ENCODE results near the gene IGFBP5. TPM values are rescaled to one million over a fixed set of nuclear protein-coding genes. Genes with fewer than 3 reads are reported as not detected.

Gene IGFBP5
- total RNA-seq, 1 experiment from 2014 or later, result 20.5 TPM

GRCh38 chr2:216687111-216687510 lies 8.2 kb downstream of the IGFBP5 start:
- H3K9me3 ChIP-seq (replicated peaks), result no peaks in the 10 kb centered on the region
- no peak overlapping the region for H3K27ac ChIP-seq
- no peak overlapping the region for H3K4me3 ChIP-seq
- no peaks in the 10 kb centered on the region for H3K36me3 ChIP-seq
- peaks cover 32% of the 10 kb centered on the region for H3K4me1 ChIP-seq
- no peaks in the 10 kb centered on the region for H3K27me3 ChIP-seq
- DNase-seq, result no peak

DNA sequence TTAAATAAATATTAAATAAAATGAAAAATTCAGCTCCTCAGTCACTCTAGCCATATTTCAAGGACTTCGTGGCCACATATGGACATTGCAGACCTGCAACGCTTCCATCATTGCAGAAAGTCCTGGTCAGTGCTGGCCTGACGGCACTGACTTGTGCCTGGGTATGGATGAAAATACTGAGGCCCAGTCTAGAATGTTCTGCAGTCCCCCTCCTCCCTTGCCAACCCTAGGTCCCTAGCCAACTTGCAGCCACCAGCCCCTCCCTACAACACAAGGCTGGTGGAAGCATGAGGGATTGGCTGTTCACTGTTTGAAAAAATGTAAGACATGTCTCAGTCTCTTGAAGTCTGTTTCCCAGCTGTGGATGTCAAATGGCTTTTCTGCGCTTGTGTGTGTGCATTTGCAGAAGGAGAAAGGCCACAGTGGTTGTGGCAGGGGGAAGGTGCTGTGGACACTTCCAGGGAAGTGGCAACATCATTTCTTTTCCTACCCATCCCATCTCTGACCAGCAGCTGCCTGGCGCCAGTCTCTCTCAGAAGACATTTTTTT lies 9.9 kb downstream of the IGFBP5 start:
- Histone ChIP-seq H3K4me1 (peaks cover 46% of the 10 kb centered on the region), H3K36me3 (no peaks in the 10 kb centered on the region)

GRCh38 chr2:216683846-216684245 lies 11.5 kb downstream of the IGFBP5 start:
- peaks cover 42% of the 10 kb centered on the region for H3K4me1 ChIP-seq
- H3K9me3 ChIP-seq (replicated peaks), result no peaks in the 10 kb centered on the region
- H3K27me3 ChIP-seq, result no peaks in the 10 kb centered on the region
- H3K4me3 ChIP-seq, result no peak overlapping the region
- DNase-seq, result no peak
- H3K36me3 ChIP-seq, result no peaks in the 10 kb centered on the region
- H3K27ac ChIP-seq, result no peak overlapping the region

More for the DNA sequence above, 9.9 kb downstream of the IGFBP5 start:
- no peaks in the 10 kb centered on the region for H3K27me3 ChIP-seq
- no peaks in the 10 kb centered on the region for H3K9me3 ChIP-seq (replicated peaks)
- H3K4me3 ChIP-seq, result no peak overlapping the region
- H3K27ac ChIP-seq, result no peak overlapping the region
- no peak for DNase-seq

DNA sequence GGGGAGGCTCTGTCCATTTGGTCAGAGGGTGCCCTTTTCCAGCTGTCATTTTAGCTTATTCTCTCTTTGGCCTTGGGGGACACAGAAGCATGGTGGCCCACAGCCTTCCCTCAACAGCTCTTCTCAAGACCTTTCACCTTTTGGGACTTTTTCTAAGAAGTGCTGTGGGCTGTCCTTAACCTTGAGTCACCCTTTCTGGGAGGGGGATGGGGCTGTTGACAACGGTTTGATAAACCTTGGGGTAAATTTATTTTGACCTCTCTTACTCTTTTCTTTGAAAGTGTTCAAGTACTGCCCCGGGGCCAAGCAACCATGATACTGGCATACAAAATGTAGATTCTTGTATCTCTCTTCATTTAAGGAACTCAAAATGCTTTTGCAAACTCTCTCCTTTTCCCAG lies 13.7 kb downstream of the IGFBP5 start:
- Histone ChIP-seq H3K27ac (no peak overlapping the region; the same call in 1 of the 2 replicates), H3K4me1 (peaks cover 33% of the 10 kb centered on the region), H3K36me3 (no peaks in the 10 kb centered on the region), H3K9me3 (replicated peaks) (no peaks in the 10 kb centered on the region), H3K4me3 (no peak overlapping the region), H3K27me3 (no peaks in the 10 kb centered on the region)
- DNase-seq, result no peak

- H3K4me1 ChIP-seq, result peaks cover 33% of the 10 kb centered on the region
Measured at GRCh38 chr2:216680951-216681629, 14.3 kb downstream of the IGFBP5 start.

GRCh38 chr2:216679658-216680024 lies 15.7 kb downstream of the IGFBP5 start:
- Histone ChIP-seq H3K27me3 (no peaks in the 10 kb centered on the region), H3K27ac (no peak overlapping the region), H3K9me3 (replicated peaks) (no peaks in the 10 kb centered on the region), H3K4me3 (no peak overlapping the region), H3K36me3 (no peaks in the 10 kb centered on the region), H3K4me1 (peaks cover 33% of the 10 kb centered on the region)
- DNase-seq, result peak; percentile 61 to 70

More at GRCh38 chr2:216680951-216681629, 14.3 kb downstream of the IGFBP5 start:
- Histone ChIP-seq H3K4me3 (no peak overlapping the region), H3K9me3 (replicated peaks) (no peaks in the 10 kb centered on the region), H3K27me3 (no peaks in the 10 kb centered on the region), H3K27ac (no peak overlapping the region), H3K36me3 (no peaks in the 10 kb centered on the region)
- DNase-seq, result no peak

- Histone ChIP-seq H3K27me3 (no peaks in the 10 kb centered on the region), H3K27ac (no peak overlapping the region), H3K4me3 (no peak overlapping the region), H3K36me3 (no peaks in the 10 kb centered on the region), H3K4me1 (peaks cover 31% of the 10 kb centered on the region), H3K9me3 (replicated peaks) (no peaks in the 10 kb centered on the region)
- no peak for DNase-seq
Measured at GRCh38 chr2:216678813-216679657, 16.3 kb downstream of the IGFBP5 start.

DNA sequence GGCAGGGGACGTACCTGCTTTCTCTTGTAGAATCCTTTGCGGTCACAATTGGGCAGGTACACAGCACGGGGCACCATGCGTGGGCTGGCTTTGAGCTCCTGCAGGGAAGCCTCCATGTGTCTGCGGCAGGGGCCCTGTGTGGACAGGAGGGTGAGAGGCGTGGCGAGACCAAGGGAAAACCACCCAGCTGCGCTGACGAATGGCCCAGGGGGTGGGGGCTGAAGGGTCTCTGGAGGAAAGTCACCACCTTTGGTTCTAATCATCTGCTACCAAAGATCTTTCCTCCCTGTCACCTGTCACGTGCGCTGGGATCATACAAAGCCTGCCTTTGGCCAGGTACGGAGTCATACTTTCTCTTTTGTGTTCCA lies 17.3 kb downstream of the IGFBP5 start:
- H3K27ac ChIP-seq, result no peak overlapping the region
- DNase-seq, result no peak
- no peaks in the 10 kb centered on the region for H3K36me3 ChIP-seq
- no peak overlapping the region for H3K4me3 ChIP-seq
- H3K4me1 ChIP-seq, result peaks cover 31% of the 10 kb centered on the region
- H3K9me3 ChIP-seq (replicated peaks), result no peaks in the 10 kb centered on the region
- H3K27me3 ChIP-seq, result no peaks in the 10 kb centered on the region

DNA sequence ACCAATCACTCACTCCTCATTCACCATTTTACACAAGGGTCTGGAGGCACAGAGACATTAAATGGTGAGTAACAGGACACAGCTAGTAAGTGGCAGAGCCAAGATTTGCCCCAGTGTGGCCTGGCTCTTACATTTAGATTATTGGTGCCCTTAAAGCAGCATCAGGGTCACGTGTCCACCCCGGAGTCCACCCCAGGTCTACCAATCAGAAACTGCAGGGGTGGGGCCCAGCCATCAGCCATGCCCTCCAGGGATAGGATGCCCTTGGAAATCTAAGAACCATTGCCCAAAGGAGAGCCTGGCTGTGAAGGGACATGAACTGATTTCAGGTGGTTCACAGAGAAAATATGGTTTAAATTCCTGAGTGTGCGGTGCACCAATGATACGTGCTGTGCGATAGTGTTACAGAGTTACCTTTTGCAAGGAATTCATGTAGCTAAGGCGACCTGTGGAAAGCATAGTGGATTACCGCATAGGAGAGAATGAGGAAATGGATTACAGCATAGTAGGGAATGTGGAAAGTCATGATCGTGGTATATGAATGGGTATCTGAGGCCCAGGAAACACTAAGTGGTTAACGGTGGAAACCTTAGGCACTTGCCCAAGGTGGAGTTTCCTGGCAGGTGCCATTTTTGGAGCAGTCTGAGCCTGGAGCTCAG lies 17.8 kb downstream of the IGFBP5 start:
- no peak overlapping the region for H3K27ac ChIP-seq
- peaks cover 29% of the 10 kb centered on the region for H3K4me1 ChIP-seq
- H3K9me3 ChIP-seq (replicated peaks), result no peaks in the 10 kb centered on the region
- no peaks in the 10 kb centered on the region for H3K36me3 ChIP-seq
- no peak for DNase-seq
- no peak overlapping the region for H3K4me3 ChIP-seq
- no peaks in the 10 kb centered on the region for H3K27me3 ChIP-seq

GRCh38 chr2:216676630-216677029 lies 18.7 kb downstream of the IGFBP5 start:
- H3K36me3 ChIP-seq, result no peaks in the 10 kb centered on the region
- no peak overlapping the region for H3K27ac ChIP-seq
- DNase-seq, result no peak
- peaks cover 21% of the 10 kb centered on the region for H3K4me1 ChIP-seq
- no peak overlapping the region for H3K4me3 ChIP-seq
- H3K9me3 ChIP-seq (replicated peaks), result no peaks in the 10 kb centered on the region
- H3K27me3 ChIP-seq, result no peaks in the 10 kb centered on the region

GRCh38 chr2:216674376-216674775 lies 21.0 kb downstream of the IGFBP5 start:
- H3K27ac ChIP-seq, result no peak overlapping the region

DNA sequence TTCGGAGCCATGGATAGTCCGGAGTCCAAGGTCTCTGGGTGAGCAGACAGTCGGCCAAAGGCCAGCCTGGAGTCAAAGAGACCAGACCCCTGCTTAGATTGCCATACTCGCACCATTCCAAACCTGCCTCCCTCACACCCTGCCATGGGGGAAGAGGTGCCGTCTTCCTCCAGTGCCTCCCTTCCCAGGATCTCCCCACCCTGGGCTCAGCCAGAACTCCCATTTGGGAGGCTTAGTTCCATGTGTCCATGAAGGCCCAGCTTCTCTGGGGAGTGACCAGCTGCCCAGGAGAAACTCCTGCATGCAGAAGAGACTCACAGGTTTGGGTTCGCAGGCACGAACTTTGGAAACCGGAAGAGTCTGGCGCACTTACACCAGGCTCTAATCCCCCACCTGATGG lies 21.7 kb downstream of the IGFBP5 start:
- Histone ChIP-seq H3K4me1 (no peaks in the 10 kb centered on the region), H3K27ac (no peak overlapping the region), H3K4me3 (no peak overlapping the region), H3K9me3 (replicated peaks) (no peaks in the 10 kb centered on the region), H3K27me3 (no peaks in the 10 kb centered on the region), H3K36me3 (no peaks in the 10 kb centered on the region)
- no peak for DNase-seq

More at GRCh38 chr2:216674376-216674775, 21.0 kb downstream of the IGFBP5 start:
- Histone ChIP-seq H3K4me1 (peaks cover 2% of the 10 kb centered on the region), H3K9me3 (replicated peaks) (no peaks in the 10 kb centered on the region), H3K27me3 (no peaks in the 10 kb centered on the region), H3K36me3 (no peaks in the 10 kb centered on the region), H3K4me3 (no peak overlapping the region)
- no peak for DNase-seq

DNA sequence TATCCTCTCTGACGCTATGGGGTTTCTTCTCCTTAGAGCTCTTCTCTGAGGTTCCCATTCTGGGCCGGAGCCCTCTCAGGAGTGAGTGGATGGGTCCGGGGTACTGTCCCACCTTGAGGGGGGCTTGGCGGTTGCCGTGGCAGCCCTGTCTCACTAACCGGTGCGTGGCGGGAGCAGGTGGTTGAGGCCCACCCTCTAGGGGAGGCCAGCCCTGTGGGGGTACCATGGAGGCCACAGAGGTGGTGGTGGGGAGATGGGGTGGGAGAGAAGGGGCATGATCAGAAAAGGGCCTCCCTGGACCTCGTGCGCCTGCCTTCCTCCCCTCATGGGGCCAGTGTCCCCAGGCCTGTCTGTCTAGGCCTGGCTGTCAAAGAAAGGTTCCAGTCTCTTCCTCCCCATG lies 22.3 kb downstream of the IGFBP5 start:
- DNase-seq, result no peak
- no peaks in the 10 kb centered on the region for H3K27me3 ChIP-seq
- no peaks in the 10 kb centered on the region for H3K4me1 ChIP-seq
- no peaks in the 10 kb centered on the region for H3K36me3 ChIP-seq
- no peaks in the 10 kb centered on the region for H3K9me3 ChIP-seq (replicated peaks)
- no peak overlapping the region for H3K27ac ChIP-seq
- H3K4me3 ChIP-seq, result no peak overlapping the region

DNA sequence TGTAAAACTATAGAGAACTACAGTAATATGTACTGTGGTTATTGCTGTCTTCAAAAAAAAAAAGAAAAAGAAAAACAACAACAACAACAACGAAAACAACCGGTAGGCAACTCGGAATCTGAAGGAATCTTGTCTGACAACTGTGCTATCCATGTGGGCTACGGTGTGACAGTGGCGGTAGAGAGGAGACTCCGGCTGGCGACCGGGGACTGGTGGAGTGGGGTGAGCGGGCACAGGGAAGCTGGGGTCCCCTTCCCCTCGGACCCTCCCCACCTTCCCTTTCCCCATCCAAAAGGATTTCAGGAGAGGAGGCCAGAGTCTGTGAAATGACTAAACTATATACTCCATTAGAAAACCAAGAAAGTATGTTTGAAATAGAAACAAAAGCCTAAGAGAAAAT lies 22.9 kb downstream of the IGFBP5 start:
- no peaks in the 10 kb centered on the region for H3K27me3 ChIP-seq
- no peaks in the 10 kb centered on the region for H3K4me1 ChIP-seq
- no peaks in the 10 kb centered on the region for H3K36me3 ChIP-seq
- H3K27ac ChIP-seq, result no peak overlapping the region
- H3K9me3 ChIP-seq (replicated peaks), result no peaks in the 10 kb centered on the region
- no peak for DNase-seq
- no peak overlapping the region for H3K4me3 ChIP-seq

GRCh38 chr2:216671791-216672343 lies 23.5 kb downstream of the IGFBP5 start:
- Histone ChIP-seq H3K4me1 (no peaks in the 10 kb centered on the region), H3K36me3 (no peaks in the 10 kb centered on the region), H3K27me3 (no peaks in the 10 kb centered on the region), H3K9me3 (replicated peaks) (no peaks in the 10 kb centered on the region), H3K27ac (no peak overlapping the region), H3K4me3 (no peak overlapping the region)
- DNase-seq, result no peak

Data from SJCRH30 (cell line).